Hepatocyte (in vitro differentiated cells): Measurements from ENCODE around the gene IL17REL. TPM values are rescaled to one million over a fixed set of nuclear protein-coding genes. Genes with fewer than 3 reads are reported as not detected.

Source experiments
- DNase-seq: peaks from one replicate; pipeline ENCODE4 v3.0.0-alpha.2; 2016; ENCODE audit warnings: low spot score
- H2AFZ ChIP-seq: fragments of 200-600 bp; sonication (generic); 2 replicates; pipeline ENCODE4 v1.6.0; 2016; ENCODE audit warnings: antibody characterized with exemption, mild to moderate bottlenecking
- H3K27ac ChIP-seq: fragments of 200-600 bp; sonication (generic); 2 replicates; pipeline ENCODE4 v1.5.1; 2016; ENCODE audit warnings: mild to moderate bottlenecking
- H3K27me3 ChIP-seq: fragments of 200-600 bp; sonication (generic); 2 replicates; pipeline ENCODE4 v1.6.1; 2016
- H3K36me3 ChIP-seq: fragments of 200-600 bp; sonication (generic); replicated peaks from 2 replicates; pipeline ENCODE4 v1.5.1; 2016; ENCODE audit warnings: low read depth; ENCODE audit not compliant: insufficient read depth
- H3K4me1 ChIP-seq: fragments of 200-600 bp; sonication (generic); 2 replicates; pipeline ENCODE4 v1.5.1; 2016; ENCODE audit warnings: mild to moderate bottlenecking, moderate library complexity; ENCODE audit not compliant: insufficient read depth
- H3K4me2 ChIP-seq: fragments of 200-600 bp; sonication (generic); 2 replicates; pipeline ENCODE4 v1.6.0; 2016
- H3K4me3 ChIP-seq: fragments of 200-600 bp; sonication (generic); 2 replicates; pipeline ENCODE4 v1.5.1; 2016; ENCODE audit warnings: mild to moderate bottlenecking
- H3K79me2 ChIP-seq: fragments of 200-600 bp; sonication (generic); 2 replicates; pipeline ENCODE4 v1.6.0; 2017; ENCODE audit warnings: mild to moderate bottlenecking
- H3K9me2 ChIP-seq: fragments of 200-600 bp; sonication (generic); replicated peaks from 2 replicates; pipeline ENCODE4 v1.6.0; 2017; ENCODE audit warnings: mild to moderate bottlenecking; ENCODE audit not compliant: insufficient read depth
- H3K9me3 ChIP-seq: fragments of 200-600 bp; sonication (generic); 2 replicates; pipeline ENCODE4 v1.5.1; 2016; ENCODE audit warnings: low read depth, mild to moderate bottlenecking
- H4K20me1 ChIP-seq: fragments of 200-600 bp; sonication (generic); 2 replicates; pipeline ENCODE4 v1.6.0; 2016; ENCODE audit warnings: mild to moderate bottlenecking; ENCODE audit not compliant: insufficient read depth, poor library complexity, severe bottlenecking
- EZH2 ChIP-seq: fragments of 200-600 bp; sonication (generic); IDR thresholded peaks from 2 replicates; pipeline ENCODE4 v1.6.1; 2016; ENCODE audit warnings: antibody characterized with exemption, mild to moderate bottlenecking, borderline replicate concordance
- EZH2phosphoT487 ChIP-seq: fragments of 200-600 bp; sonication (generic); IDR thresholded peaks from one replicate; pipeline ENCODE4 v1.6.1; 2018; ENCODE audit warnings: antibody characterized with exemption, mild to moderate bottlenecking, low read depth, moderate library complexity; ENCODE audit not compliant: unreplicated experiment, severe bottlenecking
- WGBS: methylation state at CpG from one replicate; pipeline ENCODE4 v1.1.6; 2016; ENCODE audit warnings: low lambda C conversion rate; ENCODE audit errors: missing lambda C conversion rate; 5-methylcytosine and 5-hydroxymethylcytosine counted together
- polyA plus RNA-seq: library from polyadenylated mRNA; unstranded; fragments of >200 nt; fragmentation: Nextera tagmentation; extraction: Ambion mirVana; gene quantifications from 2 replicates; pipeline ENCODE4 v1.2.1, GENCODE V29; 2016
- total RNA-seq: library from RNA; depleted of rRNA; stranded (reverse); fragments of >200 nt; gene quantifications from 2 replicates; pipeline ENCODE4 v1.2.3, GENCODE V29; 2014
- TF ChIP-seq, protein P1 (sequence below): fragments of 200-600 bp; sonication (generic); IDR thresholded peaks from 2 replicates; pipeline ENCODE4 v1.5.1; 2016; ENCODE audit warnings: antibody characterized with exemption, mild to moderate bottlenecking; ENCODE audit not compliant: poor library complexity

The IL17REL gene
- total and polyA plus RNA-seq, 2 experiments from 2014 or later, result not detected

DNA sequence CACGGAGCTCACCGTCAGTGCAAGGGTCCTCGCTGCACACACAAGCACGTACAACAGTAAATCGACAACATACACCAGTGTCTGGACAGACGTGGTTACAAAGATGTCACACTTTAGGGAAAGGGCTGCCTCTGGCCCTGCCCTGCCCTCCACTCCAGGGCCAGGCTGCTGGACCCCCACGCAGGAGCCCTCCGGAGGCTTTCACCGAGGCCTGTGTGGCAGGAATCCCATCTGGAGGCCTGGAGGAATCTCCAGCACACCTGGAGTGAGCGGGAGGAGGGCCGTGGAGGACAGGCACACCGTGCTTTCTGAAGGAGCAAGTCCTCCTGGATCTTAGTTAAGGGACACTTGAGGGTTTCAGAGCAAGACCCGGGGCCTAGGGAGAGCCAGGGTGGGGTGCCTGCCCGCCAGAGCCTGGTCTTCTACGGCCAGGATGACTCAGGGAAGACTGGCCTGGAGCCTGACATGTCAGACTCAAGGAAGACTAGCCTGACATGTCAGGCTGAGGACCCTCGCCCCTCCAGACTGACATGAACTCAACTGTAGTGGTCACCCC, 54.1 kb downstream of the IL17REL start:
- Histone ChIP-seq H3K4me2 (no peak overlapping the region), H3K79me2 (peaks cover 22% of the 10 kb centered on the region), H3K9me3 (no peaks in the 10 kb centered on the region), H3K36me3 (no peaks in the 10 kb centered on the region), H3K4me1 (peaks cover 32% of the 10 kb centered on the region), H2AFZ (no peak overlapping the region), H3K27ac (peak overlapping the region; percentile 94), H3K4me3 (no peak overlapping the region), H4K20me1 (peaks cover 22% of the 10 kb centered on the region), H3K27me3 (no peaks in the 10 kb centered on the region), H3K9me2 (no peaks in the 10 kb centered on the region)
- no peak for DNase-seq
- no peak for TF ChIP-seq EZH2phosphoT487
- TF ChIP-seq, protein P1, sequence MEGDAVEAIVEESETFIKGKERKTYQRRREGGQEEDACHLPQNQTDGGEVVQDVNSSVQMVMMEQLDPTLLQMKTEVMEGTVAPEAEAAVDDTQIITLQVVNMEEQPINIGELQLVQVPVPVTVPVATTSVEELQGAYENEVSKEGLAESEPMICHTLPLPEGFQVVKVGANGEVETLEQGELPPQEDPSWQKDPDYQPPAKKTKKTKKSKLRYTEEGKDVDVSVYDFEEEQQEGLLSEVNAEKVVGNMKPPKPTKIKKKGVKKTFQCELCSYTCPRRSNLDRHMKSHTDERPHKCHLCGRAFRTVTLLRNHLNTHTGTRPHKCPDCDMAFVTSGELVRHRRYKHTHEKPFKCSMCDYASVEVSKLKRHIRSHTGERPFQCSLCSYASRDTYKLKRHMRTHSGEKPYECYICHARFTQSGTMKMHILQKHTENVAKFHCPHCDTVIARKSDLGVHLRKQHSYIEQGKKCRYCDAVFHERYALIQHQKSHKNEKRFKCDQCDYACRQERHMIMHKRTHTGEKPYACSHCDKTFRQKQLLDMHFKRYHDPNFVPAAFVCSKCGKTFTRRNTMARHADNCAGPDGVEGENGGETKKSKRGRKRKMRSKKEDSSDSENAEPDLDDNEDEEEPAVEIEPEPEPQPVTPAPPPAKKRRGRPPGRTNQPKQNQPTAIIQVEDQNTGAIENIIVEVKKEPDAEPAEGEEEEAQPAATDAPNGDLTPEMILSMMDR, result no peak
- no peak for TF ChIP-seq EZH2
- WGBS, result 87% methylated on average over 16 of the region's 16 CpGs

DNA sequence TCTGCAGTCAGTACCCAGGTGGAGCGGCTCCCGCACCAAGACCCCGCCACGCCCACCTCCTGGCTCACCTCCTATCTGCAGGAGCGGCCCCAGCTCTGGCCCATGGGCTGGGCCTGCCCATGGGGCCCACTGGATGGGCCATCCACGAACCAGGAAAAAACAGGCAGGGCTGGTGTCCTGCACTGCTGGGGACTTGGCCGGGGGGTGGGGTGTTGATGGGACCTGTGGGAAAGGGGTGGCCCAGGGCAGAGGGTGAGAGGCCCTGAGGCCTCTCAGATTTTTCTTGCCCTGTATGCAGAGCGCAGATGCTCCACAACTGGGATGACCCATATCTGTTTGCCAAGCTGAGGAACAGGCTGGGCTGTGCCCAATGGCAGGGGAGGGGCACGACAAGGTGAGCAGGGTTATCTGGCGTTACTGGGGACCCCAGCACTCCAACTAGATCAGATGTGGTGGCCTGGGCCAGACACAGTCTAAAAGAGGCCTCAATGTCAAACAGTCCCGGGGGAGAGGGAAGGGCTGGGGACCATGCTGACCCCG, 54.7 kb downstream of the IL17REL start:
- H2AFZ ChIP-seq, result no peak overlapping the region
- H3K4me3 ChIP-seq, result no peak overlapping the region
- H3K79me2 ChIP-seq, result peaks cover 17% of the 10 kb centered on the region
- H3K9me3 ChIP-seq, result no peaks in the 10 kb centered on the region
- no peak for DNase-seq
- no peaks in the 10 kb centered on the region for H3K36me3 ChIP-seq
- 82% methylated on average over 9 of the region's 12 CpGs for WGBS
- H3K27me3 ChIP-seq, result no peaks in the 10 kb centered on the region
- no peak overlapping the region for H3K4me2 ChIP-seq
- no peak for TF ChIP-seq EZH2
- TF ChIP-seq EZH2phosphoT487, result no peak
- TF ChIP-seq, protein P1, result no peak
- H3K27ac ChIP-seq, result peak overlapping the region; percentile 94
- peaks cover 31% of the 10 kb centered on the region for H3K4me1 ChIP-seq
- no peaks in the 10 kb centered on the region for H3K9me2 ChIP-seq
- H4K20me1 ChIP-seq, result peaks cover 17% of the 10 kb centered on the region

DNA sequence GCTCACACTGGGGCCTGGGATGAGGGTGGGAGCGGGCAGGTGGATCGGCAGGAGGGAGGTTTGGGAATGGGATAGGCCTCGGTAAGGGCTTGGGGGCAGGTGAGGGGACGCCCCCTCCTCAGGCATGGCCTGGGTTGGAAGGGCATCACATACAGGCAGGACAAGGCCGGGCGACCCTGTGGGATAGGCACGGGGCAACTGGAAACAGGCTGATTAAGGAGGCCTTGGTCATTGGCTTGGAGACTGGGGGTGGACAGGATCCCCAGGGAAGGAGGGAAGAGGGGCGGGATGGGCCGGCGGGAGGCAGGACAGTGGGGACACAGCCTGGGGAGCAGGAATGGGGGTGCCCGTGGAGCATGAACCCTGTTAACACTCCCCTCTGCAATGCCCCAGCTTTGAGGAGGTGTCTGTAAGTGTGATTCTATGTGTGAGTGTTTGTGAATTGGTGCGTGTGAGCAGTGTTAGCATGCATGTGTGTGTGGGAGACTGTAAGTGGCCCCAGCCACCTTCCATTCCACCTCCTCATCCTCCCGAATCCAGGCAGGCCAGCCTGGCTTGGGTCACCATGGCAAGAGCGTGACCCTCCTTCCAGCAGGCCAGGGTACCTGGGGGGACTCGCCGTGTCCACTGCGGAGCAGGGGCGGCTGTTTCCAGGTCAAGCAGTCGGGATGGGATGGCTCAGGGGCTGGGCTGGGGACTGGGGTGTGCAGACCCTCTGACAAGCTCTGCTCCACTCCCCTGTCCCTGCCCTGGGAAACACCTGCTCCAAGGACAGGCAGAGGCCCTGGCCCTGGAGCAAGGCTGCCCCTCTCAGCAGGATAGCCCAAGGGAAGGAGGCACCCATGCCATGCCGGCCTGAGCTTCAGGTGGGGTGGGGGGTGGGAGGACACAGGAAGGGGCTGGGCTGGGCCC, 55.4 kb downstream of the IL17REL start:
- no peak for DNase-seq
- Histone ChIP-seq H3K4me3 (no peak overlapping the region), H3K27me3 (no peaks in the 10 kb centered on the region), H3K36me3 (no peaks in the 10 kb centered on the region), H3K4me1 (peaks cover 34% of the 10 kb centered on the region), H3K9me2 (no peaks in the 10 kb centered on the region), H2AFZ (no peak overlapping the region), H3K27ac (peak overlapping the region; percentile 94), H4K20me1 (peaks cover 12% of the 10 kb centered on the region), H3K9me3 (no peaks in the 10 kb centered on the region), H3K4me2 (no peak overlapping the region), H3K79me2 (peaks cover 12% of the 10 kb centered on the region)
- 88% methylated on average over 14 of the region's 20 CpGs for WGBS
- TF ChIP-seq EZH2 (no peak), EZH2phosphoT487 (no peak)
- TF ChIP-seq, protein P1, result no peak
